Ishikawa (cell line): ENCODE results near the gene CARMIL3.

Experiments used
- CEBPB ChIP-seq: IDR thresholded peaks from 2 replicates; pipeline ENCODE4 v1.6.1; 2012
- CREB1 ChIP-seq: IDR thresholded peaks from 2 replicates; pipeline ENCODE4 v1.6.1; 2012; ENCODE audit warnings: low read depth
- EGR1 ChIP-seq: IDR thresholded peaks from 2 replicates; pipeline ENCODE4 v1.6.1; 2012
- EP300 ChIP-seq: IDR thresholded peaks from 2 replicates; pipeline ENCODE4 v1.6.1; 2012; ENCODE audit warnings: borderline replicate concordance
- TAF1 ChIP-seq: IDR thresholded peaks from 2 replicates; pipeline ENCODE4 v1.6.1; 2012; ENCODE audit warnings: low read depth, mild to moderate bottlenecking
- TEAD4 ChIP-seq: IDR thresholded peaks from 2 replicates; pipeline ENCODE4 v1.6.1; 2012
- YY1 ChIP-seq: IDR thresholded peaks from 2 replicates; pipeline ENCODE4 v1.6.1; 2012; ENCODE audit warnings: low read depth
- ZBTB7A ChIP-seq: IDR thresholded peaks from 2 replicates; pipeline ENCODE4 v1.6.1; 2012; ENCODE audit warnings: low read depth
- TF ChIP-seq, protein P1 (sequence below): IDR thresholded peaks from 2 replicates; pipeline ENCODE4 v1.6.1; 2012; ENCODE audit warnings: low read depth, mild to moderate bottlenecking
- TF ChIP-seq, protein P2 (sequence below): IDR thresholded peaks from 2 replicates; pipeline ENCODE4 v1.6.1; 2012
- TF ChIP-seq, protein P3 (sequence below): IDR thresholded peaks from 2 replicates; pipeline ENCODE4 v1.6.1; 2012

DNA sequence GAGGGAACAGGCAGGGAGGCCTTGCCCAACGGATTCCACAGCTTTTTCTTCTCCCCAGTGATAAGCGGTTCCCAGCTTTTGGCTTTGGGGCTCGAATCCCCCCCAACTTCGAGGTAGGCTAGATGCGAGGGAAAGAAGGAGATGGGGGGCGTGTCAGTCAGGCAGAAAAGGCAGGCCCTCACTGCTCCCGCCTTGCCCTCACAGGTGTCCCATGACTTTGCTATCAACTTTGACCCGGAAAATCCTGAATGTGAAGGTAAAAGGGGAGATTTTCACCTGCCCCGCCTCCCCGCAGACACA is 24.4 kb downstream of the CARMIL3 start:
- no peak for TF ChIP-seq ZBTB7A
- no peak for TF ChIP-seq CREB1
- TF ChIP-seq, protein P1, sequence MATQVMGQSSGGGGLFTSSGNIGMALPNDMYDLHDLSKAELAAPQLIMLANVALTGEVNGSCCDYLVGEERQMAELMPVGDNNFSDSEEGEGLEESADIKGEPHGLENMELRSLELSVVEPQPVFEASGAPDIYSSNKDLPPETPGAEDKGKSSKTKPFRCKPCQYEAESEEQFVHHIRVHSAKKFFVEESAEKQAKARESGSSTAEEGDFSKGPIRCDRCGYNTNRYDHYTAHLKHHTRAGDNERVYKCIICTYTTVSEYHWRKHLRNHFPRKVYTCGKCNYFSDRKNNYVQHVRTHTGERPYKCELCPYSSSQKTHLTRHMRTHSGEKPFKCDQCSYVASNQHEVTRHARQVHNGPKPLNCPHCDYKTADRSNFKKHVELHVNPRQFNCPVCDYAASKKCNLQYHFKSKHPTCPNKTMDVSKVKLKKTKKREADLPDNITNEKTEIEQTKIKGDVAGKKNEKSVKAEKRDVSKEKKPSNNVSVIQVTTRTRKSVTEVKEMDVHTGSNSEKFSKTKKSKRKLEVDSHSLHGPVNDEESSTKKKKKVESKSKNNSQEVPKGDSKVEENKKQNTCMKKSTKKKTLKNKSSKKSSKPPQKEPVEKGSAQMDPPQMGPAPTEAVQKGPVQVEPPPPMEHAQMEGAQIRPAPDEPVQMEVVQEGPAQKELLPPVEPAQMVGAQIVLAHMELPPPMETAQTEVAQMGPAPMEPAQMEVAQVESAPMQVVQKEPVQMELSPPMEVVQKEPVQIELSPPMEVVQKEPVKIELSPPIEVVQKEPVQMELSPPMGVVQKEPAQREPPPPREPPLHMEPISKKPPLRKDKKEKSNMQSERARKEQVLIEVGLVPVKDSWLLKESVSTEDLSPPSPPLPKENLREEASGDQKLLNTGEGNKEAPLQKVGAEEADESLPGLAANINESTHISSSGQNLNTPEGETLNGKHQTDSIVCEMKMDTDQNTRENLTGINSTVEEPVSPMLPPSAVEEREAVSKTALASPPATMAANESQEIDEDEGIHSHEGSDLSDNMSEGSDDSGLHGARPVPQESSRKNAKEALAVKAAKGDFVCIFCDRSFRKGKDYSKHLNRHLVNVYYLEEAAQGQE = no peak
- TF ChIP-seq TAF1 = no peak
- TF ChIP-seq, protein P2, sequence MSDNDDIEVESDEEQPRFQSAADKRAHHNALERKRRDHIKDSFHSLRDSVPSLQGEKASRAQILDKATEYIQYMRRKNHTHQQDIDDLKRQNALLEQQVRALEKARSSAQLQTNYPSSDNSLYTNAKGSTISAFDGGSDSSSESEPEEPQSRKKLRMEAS = no peak
- no peak for TF ChIP-seq YY1
- TF ChIP-seq TEAD4 = no peak
- no peak for TF ChIP-seq EP300
- TF ChIP-seq EGR1 = no peak
- TF ChIP-seq, protein P3, sequence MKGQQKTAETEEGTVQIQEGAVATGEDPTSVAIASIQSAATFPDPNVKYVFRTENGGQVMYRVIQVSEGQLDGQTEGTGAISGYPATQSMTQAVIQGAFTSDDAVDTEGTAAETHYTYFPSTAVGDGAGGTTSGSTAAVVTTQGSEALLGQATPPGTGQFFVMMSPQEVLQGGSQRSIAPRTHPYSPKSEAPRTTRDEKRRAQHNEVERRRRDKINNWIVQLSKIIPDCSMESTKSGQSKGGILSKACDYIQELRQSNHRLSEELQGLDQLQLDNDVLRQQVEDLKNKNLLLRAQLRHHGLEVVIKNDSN = no peak
- no peak for TF ChIP-seq CEBPB
